ENCODE data around the gene RBM33. TPM values are rescaled to one million over a fixed set of nuclear protein-coding genes. Genes with fewer than 3 reads are reported as not detected.

Gene RBM33
- total RNA-seq, 1 experiment from 2014 or later, result 81.8 TPM

GRCh38 chr7:155639958-155640520 is 4.4 kb upstream of the RBM33 start:
- Mint-ChIP-seq H3K27ac (no peak overlapping the region), H3K9me3 (peaks cover 66% of the 10 kb centered on the region), H3K36me3 (peaks cover 80% of the 10 kb centered on the region), H3K4me3 (no peak overlapping the region), H3K27me3 (ENCODE audit: low read depth) (peaks cover 41% of the 10 kb centered on the region), H3K4me1 (peaks cover 7% of the 10 kb centered on the region)
- CTCF ChIA-PET, result no interaction called here
- ATAC-seq (no peak), DNase-seq (ENCODE audit: low spot score) (no peak)
- POLR2A ChIA-PET, result no interaction called here
- TF ChIP-seq ZNF396 (CRISPR knock-in tag; IDR thresholded peaks at IDR 0.05; ENCODE audit: borderline replicate concordance) (no peak), TP53 (CRISPR knock-in tag; IDR thresholded peaks at IDR 0.05) (no peak), FOXJ3 (CRISPR knock-in tag; IDR thresholded peaks at IDR 0.05; ENCODE audit: borderline replicate concordance) (no peak), CREM (CRISPR knock-in tag; IDR thresholded peaks at IDR 0.05) (no peak)
- TF ChIP-seq, protein P1, sequence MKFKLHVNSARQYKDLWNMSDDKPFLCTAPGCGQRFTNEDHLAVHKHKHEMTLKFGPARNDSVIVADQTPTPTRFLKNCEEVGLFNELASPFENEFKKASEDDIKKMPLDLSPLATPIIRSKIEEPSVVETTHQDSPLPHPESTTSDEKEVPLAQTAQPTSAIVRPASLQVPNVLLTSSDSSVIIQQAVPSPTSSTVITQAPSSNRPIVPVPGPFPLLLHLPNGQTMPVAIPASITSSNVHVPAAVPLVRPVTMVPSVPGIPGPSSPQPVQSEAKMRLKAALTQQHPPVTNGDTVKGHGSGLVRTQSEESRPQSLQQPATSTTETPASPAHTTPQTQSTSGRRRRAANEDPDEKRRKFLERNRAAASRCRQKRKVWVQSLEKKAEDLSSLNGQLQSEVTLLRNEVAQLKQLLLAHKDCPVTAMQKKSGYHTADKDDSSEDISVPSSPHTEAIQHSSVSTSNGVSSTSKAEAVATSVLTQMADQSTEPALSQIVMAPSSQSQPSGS (CRISPR knock-in tag; IDR thresholded peaks at IDR 0.05; ENCODE audit: borderline replicate concordance, low read depth), result no peak

DNA sequence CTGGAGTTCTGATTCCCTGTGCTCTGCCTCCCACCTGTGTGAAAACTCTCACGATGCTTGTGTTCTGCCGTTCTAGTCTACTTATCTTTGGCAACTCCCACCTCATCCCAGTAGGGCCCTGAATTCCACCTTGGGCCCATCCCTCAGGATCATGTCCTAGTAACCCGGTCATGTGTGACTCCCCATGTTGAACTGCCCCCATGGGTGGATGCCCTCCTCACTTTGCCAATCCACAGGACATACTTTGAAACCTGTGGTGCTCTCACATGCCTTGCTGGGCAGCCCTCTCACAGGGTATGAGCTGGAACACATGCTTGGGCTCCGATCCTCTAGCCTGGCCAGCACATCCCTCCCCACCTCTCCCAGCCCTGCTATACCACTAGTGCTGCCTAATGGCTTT is 3.8 kb upstream of the RBM33 start:
- H3K36me3 Mint-ChIP-seq, result peaks cover 79% of the 10 kb centered on the region
- ATAC-seq (no peak), DNase-seq (ENCODE audit: low spot score) (no peak)
- H3K4me1 Mint-ChIP-seq, result peaks cover 11% of the 10 kb centered on the region
- H3K27ac Mint-ChIP-seq, result no peak overlapping the region
- peaks cover 41% of the 10 kb centered on the region for H3K27me3 Mint-ChIP-seq (ENCODE audit: low read depth)
- ChIA-PET POLR2A (no interaction called here), CTCF (no interaction called here)
- no peak overlapping the region for H3K4me3 Mint-ChIP-seq
- TF ChIP-seq ESRRA (CRISPR knock-in tag; IDR thresholded peaks at IDR 0.05; ENCODE audit: borderline replicate concordance) (no peak), SMAD4 (CRISPR knock-in tag; IDR thresholded peaks at IDR 0.05) (0 out of 2 replicates have a peak, but pooled peaks have one; percentile 13), ZNF219 (CRISPR knock-in tag; IDR thresholded peaks at IDR 0.05; ENCODE audit: borderline replicate concordance) (no peak), ZNF396 (CRISPR knock-in tag; IDR thresholded peaks at IDR 0.05; ENCODE audit: borderline replicate concordance) (no peak), ZNF121 (CRISPR knock-in tag; IDR thresholded peaks at IDR 0.05) (no peak), KAT7 (CRISPR knock-in tag; IDR thresholded peaks at IDR 0.05; ENCODE audit: borderline replicate concordance) (no peak), SOX15 (CRISPR knock-in tag; IDR thresholded peaks at IDR 0.05) (no peak)
- TF ChIP-seq, protein P2, sequence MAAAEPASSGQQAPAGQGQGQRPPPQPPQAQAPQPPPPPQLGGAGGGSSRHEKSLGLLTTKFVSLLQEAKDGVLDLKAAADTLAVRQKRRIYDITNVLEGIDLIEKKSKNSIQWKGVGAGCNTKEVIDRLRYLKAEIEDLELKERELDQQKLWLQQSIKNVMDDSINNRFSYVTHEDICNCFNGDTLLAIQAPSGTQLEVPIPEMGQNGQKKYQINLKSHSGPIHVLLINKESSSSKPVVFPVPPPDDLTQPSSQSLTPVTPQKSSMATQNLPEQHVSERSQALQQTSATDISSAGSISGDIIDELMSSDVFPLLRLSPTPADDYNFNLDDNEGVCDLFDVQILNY (CRISPR knock-in tag; IDR thresholded peaks at IDR 0.05), result no peak
- peaks cover 64% of the 10 kb centered on the region for H3K9me3 Mint-ChIP-seq

DNA sequence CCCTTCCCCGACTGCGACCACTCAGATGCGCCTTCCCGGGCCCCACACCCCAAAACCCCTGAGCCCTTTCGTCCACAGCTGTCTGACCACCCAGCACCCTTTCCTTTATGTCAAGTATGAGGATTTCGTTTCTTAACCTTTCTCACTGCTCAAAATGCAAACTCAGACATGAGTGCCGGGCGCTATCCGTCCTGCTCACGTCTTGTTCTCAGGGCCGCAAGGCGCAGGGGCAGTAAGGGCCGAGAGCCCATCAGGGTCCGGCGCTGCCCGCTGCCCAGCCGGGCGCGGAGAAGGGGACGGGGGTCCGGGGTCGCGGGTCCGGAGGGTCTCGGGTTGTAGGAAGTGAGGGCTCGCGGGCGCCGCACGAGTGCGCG is 670 bp upstream of the RBM33 start:
- H3K36me3 Mint-ChIP-seq, result peaks cover 69% of the 10 kb centered on the region
- ChIA-PET CTCF (interaction anchor here (0.6 to 1.5 kb wide), 2 partner anchors 45 to 1201 kb away, joined by 3 to 15 read pairs; no protein-coding TSS in a partner anchor), POLR2A (interaction anchor here (0.6 to 0.8 kb wide), 2 partner anchors 50 to 110 kb away, joined by 3 to 6 read pairs; no protein-coding TSS in a partner anchor)
- H3K27ac Mint-ChIP-seq, result peak overlapping the region; percentile 95
- peaks cover 42% of the 10 kb centered on the region for H3K9me3 Mint-ChIP-seq
- peaks cover 12% of the 10 kb centered on the region for H3K27me3 Mint-ChIP-seq (ENCODE audit: low read depth)
- TF ChIP-seq ZNF396 (CRISPR knock-in tag; IDR thresholded peaks at IDR 0.05; ENCODE audit: borderline replicate concordance), result no peak
- TF ChIP-seq ATF6 (CRISPR knock-in tag; IDR thresholded peaks at IDR 0.05), result no peak
- TF ChIP-seq, protein P3, sequence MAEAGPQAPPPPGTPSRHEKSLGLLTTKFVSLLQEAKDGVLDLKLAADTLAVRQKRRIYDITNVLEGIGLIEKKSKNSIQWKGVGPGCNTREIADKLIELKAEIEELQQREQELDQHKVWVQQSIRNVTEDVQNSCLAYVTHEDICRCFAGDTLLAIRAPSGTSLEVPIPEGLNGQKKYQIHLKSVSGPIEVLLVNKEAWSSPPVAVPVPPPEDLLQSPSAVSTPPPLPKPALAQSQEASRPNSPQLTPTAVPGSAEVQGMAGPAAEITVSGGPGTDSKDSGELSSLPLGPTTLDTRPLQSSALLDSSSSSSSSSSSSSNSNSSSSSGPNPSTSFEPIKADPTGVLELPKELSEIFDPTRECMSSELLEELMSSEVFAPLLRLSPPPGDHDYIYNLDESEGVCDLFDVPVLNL (CRISPR knock-in tag; IDR thresholded peaks at IDR 0.05; ENCODE audit: borderline replicate concordance, low read depth), result no peak
- 0 out of 2 replicates have a peak, but pooled peaks have one; percentile 27 for TF ChIP-seq ZNF232 (CRISPR knock-in tag; IDR thresholded peaks at IDR 0.05)
- TF ChIP-seq CREB1 (CRISPR knock-in tag; IDR thresholded peaks at IDR 0.05), result no peak
- no peak for TF ChIP-seq STAT6 (CRISPR knock-in tag; conservative IDR thresholded peaks at IDR 0.05; ENCODE audit: low read depth)
- TF ChIP-seq ZNF317 (CRISPR knock-in tag; IDR thresholded peaks at IDR 0.05; ENCODE audit: borderline replicate concordance, low read depth), result no peak
- no peak for TF ChIP-seq ZNF416 (CRISPR knock-in tag; IDR thresholded peaks at IDR 0.05)
- DNase-seq (ENCODE audit: low spot score) (no peak), ATAC-seq (no peak; the same call in 1 of the 2 replicates)
- peak overlapping the region; percentile 93 for H3K4me3 Mint-ChIP-seq
- H3K4me1 Mint-ChIP-seq, result peaks cover 23% of the 10 kb centered on the region

Measured in WTC11 (cell line).